GM06990 (cell line): ENCODE measurements around the gene FAM32A.
A peak's percentile ranks its signal among the peaks of the same experiment; 100 is the strongest.

Source experiments
- DNase-seq: peaks from one replicate; pipeline ENCODE4 v3.0.0-alpha.2; 2011; ENCODE audit not compliant: insufficient read length; ENCODE audit errors: extremely low read depth
- H3K27me3 ChIP-seq: replicated peaks from 2 replicates; pipeline ENCODE4 v1.6.0; 2011; ENCODE audit warnings: low read length; ENCODE audit not compliant: control insufficient read depth, insufficient read depth
- H3K36me3 ChIP-seq: 2 replicates; pipeline ENCODE4 v1.5.1; 2011; ENCODE audit warnings: low read length; ENCODE audit not compliant: control insufficient read depth, insufficient read depth
- H3K4me3 ChIP-seq: replicated peaks from 2 replicates; pipeline ENCODE4 v1.5.1; 2011; ENCODE audit warnings: low read depth, mild to moderate bottlenecking, control low read depth, low read length
- CTCF ChIP-seq: IDR thresholded peaks from 2 replicates; pipeline ENCODE4 v1.5.1; 2011; ENCODE audit warnings: low read length, control low read depth, mild to moderate bottlenecking, inconsistent platforms; ENCODE audit not compliant: insufficient read depth, poor library complexity, severe bottlenecking

FAM32A gene

GRCh38 chr19:16191216-16191908 is 6.2 kb downstream of the FAM32A start:
- no peak overlapping the region for H3K4me3 ChIP-seq
- no peak for TF ChIP-seq CTCF

GRCh38 chr19:16193466-16193865 is 8.3 kb downstream of the FAM32A start:
- no peaks in the 10 kb centered on the region for H3K27me3 ChIP-seq
- no peak for TF ChIP-seq CTCF
- peaks cover 24% of the 10 kb centered on the region for H3K36me3 ChIP-seq
- DNase-seq, result no peak
- H3K4me3 ChIP-seq, result no peak overlapping the region

More at GRCh38 chr19:16191216-16191908, 6.2 kb downstream of the FAM32A start:
- peaks cover 29% of the 10 kb centered on the region for H3K36me3 ChIP-seq
- no peaks in the 10 kb centered on the region for H3K27me3 ChIP-seq
- DNase-seq, result no peak

- DNase-seq, result no peak
- H3K36me3 ChIP-seq, result peaks cover 6% of the 10 kb centered on the region
- no peaks in the 10 kb centered on the region for H3K27me3 ChIP-seq
- TF ChIP-seq CTCF, result no peak
- peak overlapping the region; percentile 95 for H3K4me3 ChIP-seq
Observed at GRCh38 chr19:16197188-16197621, 12.0 kb downstream of the FAM32A start.

GRCh38 chr19:16197622-16198369 is 12.6 kb downstream of the FAM32A start, which contains the start of gene AP1M1:
AP1M1 (plus strand) TSS chr19:16197911; CDS start chr19:16198027, 116 bp downstream.
- TF ChIP-seq CTCF, result no peak
- peaks cover 6% of the 10 kb centered on the region for H3K36me3 ChIP-seq
- peak; percentile 98 for DNase-seq
- H3K4me3 ChIP-seq, result peak within 1 kb of the TSS; percentile 95
- no peaks in the 10 kb centered on the region for H3K27me3 ChIP-seq

- H3K4me3 ChIP-seq, result peak overlapping the region; percentile 95
- DNase-seq, result no peak
- no peaks in the 10 kb centered on the region for H3K27me3 ChIP-seq
- peaks cover 9% of the 10 kb centered on the region for H3K36me3 ChIP-seq
- no peak for TF ChIP-seq CTCF
Observed at GRCh38 chr19:16198370-16198651, 13.1 kb downstream of the FAM32A start.
